RWPE1 (cell line): ENCODE data around the gene APBB2.
"Not testable (repeated sequence)": the region's sequence is repeated elsewhere in the genome, so short reads cannot be mapped to it uniquely, and the experiment has no call there.

Experiments used
- CTCF ChIA-PET: fragments of 350-600 bp; sonication (Branson Sonifier 250); formaldehyde crosslinking; extraction: SDS; loops from one replicate; lab custom pipeline; 2021; lab: Yijun Ruan, JAX
- POLR2A ChIA-PET: fragments of 400-600 bp; formaldehyde crosslinking; extraction: SDS; loops from one replicate; lab custom pipeline; 2020; ENCODE audit warnings: antibody characterized with exemption; ENCODE audit not compliant: low non-redundant PET; lab: Yijun Ruan, JAX
- DNase-seq: peaks from one replicate; pipeline ENCODE4 v3.0.0; 2012; ENCODE audit warnings: low spot score
- H3K27ac ChIP-seq: fragments of 450-650 bp; 2 replicates; pipeline ENCODE4 v1.5.1; 2017
- TF ChIP-seq, protein P1 (sequence below): fragments of 450-650 bp; conservative IDR thresholded peaks from 2 replicates; pipeline ENCODE4 v1.5.1; 2017; ENCODE audit warnings: low read depth, mild to moderate bottlenecking

Gene APBB2

GRCh38 chr4:41000356-41000755, 214.0 kb downstream of the APBB2 start:
- TF ChIP-seq, protein P1, sequence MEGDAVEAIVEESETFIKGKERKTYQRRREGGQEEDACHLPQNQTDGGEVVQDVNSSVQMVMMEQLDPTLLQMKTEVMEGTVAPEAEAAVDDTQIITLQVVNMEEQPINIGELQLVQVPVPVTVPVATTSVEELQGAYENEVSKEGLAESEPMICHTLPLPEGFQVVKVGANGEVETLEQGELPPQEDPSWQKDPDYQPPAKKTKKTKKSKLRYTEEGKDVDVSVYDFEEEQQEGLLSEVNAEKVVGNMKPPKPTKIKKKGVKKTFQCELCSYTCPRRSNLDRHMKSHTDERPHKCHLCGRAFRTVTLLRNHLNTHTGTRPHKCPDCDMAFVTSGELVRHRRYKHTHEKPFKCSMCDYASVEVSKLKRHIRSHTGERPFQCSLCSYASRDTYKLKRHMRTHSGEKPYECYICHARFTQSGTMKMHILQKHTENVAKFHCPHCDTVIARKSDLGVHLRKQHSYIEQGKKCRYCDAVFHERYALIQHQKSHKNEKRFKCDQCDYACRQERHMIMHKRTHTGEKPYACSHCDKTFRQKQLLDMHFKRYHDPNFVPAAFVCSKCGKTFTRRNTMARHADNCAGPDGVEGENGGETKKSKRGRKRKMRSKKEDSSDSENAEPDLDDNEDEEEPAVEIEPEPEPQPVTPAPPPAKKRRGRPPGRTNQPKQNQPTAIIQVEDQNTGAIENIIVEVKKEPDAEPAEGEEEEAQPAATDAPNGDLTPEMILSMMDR = no peak
- no peak for DNase-seq
- POLR2A ChIA-PET = no interaction called here
- peak overlapping the region; percentile 71 for H3K27ac ChIP-seq
- CTCF ChIA-PET = no interaction called here

GRCh38 chr4:40998675-40999358, 215.5 kb downstream of the APBB2 start:
- TF ChIP-seq, protein P1 = no peak
- peak; percentile 83 for DNase-seq
- ChIA-PET CTCF (interaction anchor here (0.6 to 1.2 kb wide), 4 partner anchors 68 to 262 kb away, joined by 3 to 4 read pairs (median 4); no protein-coding TSS in a partner anchor), POLR2A (no interaction called here)
- H3K27ac ChIP-seq = peak overlapping the region; percentile 93

- H3K27ac ChIP-seq = peak overlapping the region; percentile 88
- ChIA-PET POLR2A (no interaction called here), CTCF (interaction anchor here (0.9 kb wide), 1 partner anchor 216 kb away, joined by 3 read pairs; no protein-coding TSS in a partner anchor)
- no peak for DNase-seq
- TF ChIP-seq, protein P1 = no peak
Observed at GRCh38 chr4:40995850-40996249, 218.5 kb downstream of the APBB2 start.

DNA sequence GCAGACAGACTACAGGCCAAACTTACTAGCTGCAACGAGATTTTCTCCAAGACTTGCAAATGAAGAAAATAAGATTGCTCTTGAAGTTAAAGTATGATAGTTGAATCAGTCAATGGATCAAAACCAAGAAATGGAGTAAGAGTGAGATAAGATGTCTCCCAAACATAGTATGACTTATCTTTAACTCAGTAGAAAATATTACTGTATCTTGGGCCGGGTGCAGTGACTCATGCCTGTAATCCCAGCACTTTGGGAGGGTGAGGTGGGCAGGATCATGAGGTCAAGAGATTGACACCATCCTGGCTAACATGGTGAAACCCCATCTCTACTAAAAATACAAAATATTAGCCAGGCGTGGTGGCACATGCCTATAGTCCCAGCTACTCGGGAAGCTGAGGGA, 220.0 kb downstream of the APBB2 start:
- peak overlapping the region; percentile 88 for H3K27ac ChIP-seq
- CTCF ChIA-PET = interaction anchor here (0.6 kb wide), 1 partner anchor 52 kb away, joined by 5 read pairs; no protein-coding TSS in a partner anchor
- POLR2A ChIA-PET = not testable (repeated sequence)
- peak; percentile 64 for DNase-seq

DNA sequence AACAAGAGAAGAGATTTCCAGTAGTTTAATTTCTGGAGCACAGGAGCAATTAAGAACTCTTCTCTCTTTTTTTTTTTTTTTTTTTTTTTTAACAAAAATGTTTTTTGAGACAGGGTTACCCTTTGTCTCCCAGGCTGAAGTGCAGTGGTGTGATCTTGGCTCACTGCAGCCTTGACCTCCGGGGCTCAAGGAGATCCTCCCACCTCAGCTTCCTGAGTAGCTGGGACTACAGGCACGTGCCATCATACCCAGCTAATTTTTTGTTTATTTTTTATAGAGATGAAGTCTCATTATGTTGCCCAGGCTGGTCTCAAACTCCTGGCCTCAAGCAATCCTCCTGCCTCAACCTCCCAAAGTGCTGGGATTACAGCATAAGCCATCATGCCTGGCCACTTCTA, 221.0 kb downstream of the APBB2 start:
- H3K27ac ChIP-seq = peak overlapping the region; percentile 88
- POLR2A ChIA-PET = interaction anchor here (0.7 kb wide), 1 partner anchor 245 kb away, joined by 8 read pairs; no protein-coding TSS in a partner anchor
- CTCF ChIA-PET = interaction anchor here (0.6 to 0.9 kb wide), 4 partner anchors 68 to 75 kb away, joined by 4 to 6 read pairs (median 5); no protein-coding TSS in a partner anchor
- not testable (repeated sequence) for DNase-seq

DNA sequence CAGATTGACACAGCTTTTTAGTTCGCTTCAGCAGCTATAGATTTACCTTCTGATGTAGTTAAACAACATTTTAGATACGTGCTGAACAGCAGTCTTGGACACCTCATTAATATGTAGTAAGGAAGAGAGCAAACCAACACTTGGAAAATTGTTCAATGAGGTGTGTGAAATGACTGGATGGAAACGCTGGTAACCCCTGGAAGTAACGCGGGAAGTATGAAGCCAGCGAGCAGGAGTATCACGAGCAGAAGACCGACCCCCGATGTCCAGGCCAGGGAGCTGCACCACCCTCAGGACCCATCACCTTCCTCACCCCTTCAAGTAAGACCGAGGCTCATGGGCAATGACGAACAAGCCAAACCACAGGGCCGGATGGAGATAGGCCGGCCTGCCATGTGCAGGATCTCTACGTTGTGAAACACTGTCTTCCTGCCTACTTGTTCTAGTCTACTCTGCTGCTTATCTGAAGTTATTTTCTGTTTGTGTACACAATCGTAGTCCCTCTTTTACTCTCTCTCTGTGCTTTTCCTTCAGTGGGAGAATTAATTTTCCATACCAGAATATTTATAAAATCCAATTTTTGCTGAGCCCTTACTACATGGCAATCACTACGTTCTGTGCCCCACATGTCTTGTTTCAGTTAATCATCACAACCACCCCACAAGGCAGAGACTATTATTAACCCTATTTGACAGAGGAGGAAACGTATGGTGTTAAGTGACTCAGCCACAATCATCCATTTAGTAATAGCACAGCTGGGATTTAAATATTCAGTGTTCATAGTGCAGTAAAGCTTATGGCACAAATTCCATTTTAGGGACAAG, 221.7 kb downstream of the APBB2 start:
- H3K27ac ChIP-seq = peak overlapping the region; percentile 88
- POLR2A ChIA-PET = interaction anchor here (0.7 kb wide), 1 partner anchor 246 kb away, joined by 8 read pairs; no protein-coding TSS in a partner anchor
- peak; percentile 60 for DNase-seq
- TF ChIP-seq, protein P1 = no peak
- CTCF ChIA-PET = interaction anchor here (0.6 to 1.0 kb wide), 5 partner anchors 10 to 76 kb away, joined by 3 to 6 read pairs (median 5); no protein-coding TSS in a partner anchor

GRCh38 chr4:40991908-40992307, 222.4 kb downstream of the APBB2 start:
- ChIA-PET POLR2A (no interaction called here), CTCF (interaction anchor here (0.6 to 1.0 kb wide), 3 partner anchors 11 to 64 kb away, joined by 3 read pairs; no protein-coding TSS in a partner anchor)
- TF ChIP-seq, protein P1 = no peak
- DNase-seq = no peak
- H3K27ac ChIP-seq = peak overlapping the region; percentile 88
